ENCODE results near the gene CPVL.

The CPVL gene

GRCh38 chr7:29035044-29035740 lies 111.1 kb downstream of the CPVL start:
- H3K27me3 ChIP-seq: no peaks in the 10 kb centered on the region
- H3K9me3 ChIP-seq: no peaks in the 10 kb centered on the region
- no peaks in the 10 kb centered on the region for H3K36me3 ChIP-seq
- H3K4me3 ChIP-seq (ENCODE audit: low read depth in 1 of 2, low read length in 1 of 2): no peak overlapping the region
- no peak for TF ChIP-seq CTCF (IDR thresholded peaks at IDR 0.05)
- H3K27ac ChIP-seq: no peak overlapping the region
- H3K4me1 ChIP-seq (ENCODE audit: control insufficient read depth in 1 of 2, insufficient read depth in 1 of 2, low read depth in 1 of 2, low read length in 1 of 2): no peaks in the 10 kb centered on the region

GRCh38 chr7:29033584-29033983 lies 112.8 kb downstream of the CPVL start:
- no peak overlapping the region for H3K27ac ChIP-seq
- no peak for TF ChIP-seq CTCF (IDR thresholded peaks at IDR 0.05)
- H3K4me1 ChIP-seq (ENCODE audit: control insufficient read depth in 1 of 2, insufficient read depth in 1 of 2, low read depth in 1 of 2, low read length in 1 of 2): no peaks in the 10 kb centered on the region
- H3K36me3 ChIP-seq: no peaks in the 10 kb centered on the region
- no peaks in the 10 kb centered on the region for H3K27me3 ChIP-seq
- no peak overlapping the region for H3K4me3 ChIP-seq (ENCODE audit: low read depth in 1 of 2, low read length in 1 of 2)
- no peaks in the 10 kb centered on the region for H3K9me3 ChIP-seq

GRCh38 chr7:29032146-29032545 lies 114.2 kb downstream of the CPVL start:
- H3K4me1 ChIP-seq (ENCODE audit: control insufficient read depth in 1 of 2, insufficient read depth in 1 of 2, low read depth in 1 of 2, low read length in 1 of 2): no peaks in the 10 kb centered on the region
- no peak overlapping the region for H3K27ac ChIP-seq
- no peak for TF ChIP-seq CTCF (IDR thresholded peaks at IDR 0.05)
- H3K9me3 ChIP-seq: no peaks in the 10 kb centered on the region
- H3K4me3 ChIP-seq (ENCODE audit: low read depth in 1 of 2, low read length in 1 of 2): no peak overlapping the region
- H3K27me3 ChIP-seq: no peaks in the 10 kb centered on the region
- no peaks in the 10 kb centered on the region for H3K36me3 ChIP-seq

GRCh38 chr7:29030781-29031275 lies 115.5 kb downstream of the CPVL start:
- Histone ChIP-seq H3K36me3 (no peaks in the 10 kb centered on the region), H3K9me3 (no peaks in the 10 kb centered on the region), H3K27ac (no peak overlapping the region), H3K4me1 (ENCODE audit: control insufficient read depth in 1 of 2, insufficient read depth in 1 of 2, low read depth in 1 of 2, low read length in 1 of 2) (no peaks in the 10 kb centered on the region), H3K4me3 (ENCODE audit: low read depth in 1 of 2, low read length in 1 of 2) (no peak overlapping the region), H3K27me3 (no peaks in the 10 kb centered on the region)
- TF ChIP-seq CTCF (IDR thresholded peaks at IDR 0.05): no peak

GRCh38 chr7:29022291-29022988 lies 123.9 kb downstream of the CPVL start:
- no peaks in the 10 kb centered on the region for H3K4me1 ChIP-seq (ENCODE audit: control insufficient read depth in 1 of 2, insufficient read depth in 1 of 2, low read depth in 1 of 2, low read length in 1 of 2)
- H3K27me3 ChIP-seq: no peaks in the 10 kb centered on the region
- H3K36me3 ChIP-seq: no peaks in the 10 kb centered on the region
- no peaks in the 10 kb centered on the region for H3K9me3 ChIP-seq
- no peak overlapping the region for H3K27ac ChIP-seq
- no peak for TF ChIP-seq CTCF (IDR thresholded peaks at IDR 0.05)
- no peak overlapping the region for H3K4me3 ChIP-seq (ENCODE audit: low read depth in 1 of 2, low read length in 1 of 2)

Measured in neutrophil (primary cell).